Measurements from ENCODE around the gene PSME3.

GRCh38 chr17:42821176-42821575 lies 12.0 kb upstream of the PSME3 start:
- no peak for TF ChIP-seq CTCF (IDR thresholded peaks at IDR 0.05 in 2 of 3, conservative IDR thresholded peaks at IDR 0.05 in 1 of 3; ENCODE audit: borderline replicate concordance in 1 of 3, insufficient read depth in 1 of 3, low read depth in 2 of 3, low read length in 2 of 3)
- no peak for TF ChIP-seq POLR2A (IDR thresholded peaks at IDR 0.05; ENCODE audit: borderline replicate concordance, extremely low read depth, insufficient read depth, insufficient read length)
- TF ChIP-seq JUND (IDR thresholded peaks at IDR 0.05): no peak
- TF ChIP-seq MAX (IDR thresholded peaks at IDR 0.05): no peak
- TF ChIP-seq POLR2AphosphoS5 (IDR thresholded peaks at IDR 0.05; ENCODE audit: low read depth, low read length): no peak
- no peak for TF ChIP-seq EZH2phosphoT487 (IDR thresholded peaks at IDR 0.05; ENCODE audit: borderline replicate concordance)
- no peak for TF ChIP-seq RAD21 (IDR thresholded peaks at IDR 0.05; ENCODE audit: low read depth)
- TF ChIP-seq SIN3A (IDR thresholded peaks at IDR 0.05; ENCODE audit: low read depth): no peak
- TF ChIP-seq REST (IDR thresholded peaks at IDR 0.05; ENCODE audit: low read depth): no peak
- no peak for TF ChIP-seq TCF7L2 (IDR thresholded peaks at IDR 0.05; ENCODE audit: borderline replicate concordance, extremely low read depth, insufficient read depth, insufficient read length)
- no peak for TF ChIP-seq FOSL1 (IDR thresholded peaks at IDR 0.05; ENCODE audit: low read depth)
- no peak for TF ChIP-seq YY1 (IDR thresholded peaks at IDR 0.05; ENCODE audit: extremely low read depth, insufficient replicate concordance, low read depth, low read length)
- no peak for TF ChIP-seq EZH2 (IDR thresholded peaks at IDR 0.05)
- TF ChIP-seq SP1 (IDR thresholded peaks at IDR 0.05; ENCODE audit: low read depth): no peak
